Loucy (cell line): Measurements from ENCODE around the gene TAAR6.

ENCODE experiments used
- EZH2phosphoT487 ChIP-seq: fragments of 200-600 bp; IDR thresholded peaks from 2 replicates; pipeline ENCODE4 v1.6.1; 2018; ENCODE audit warnings: antibody characterized with exemption, mild to moderate bottlenecking, moderate library complexity, borderline replicate concordance
- TF ChIP-seq, protein P1 (sequence below): fragments of 200-600 bp; sonication (generic); conservative IDR thresholded peaks from 2 replicates; pipeline ENCODE4 v1.5.1; 2014; ENCODE audit warnings: mild to moderate bottlenecking, antibody characterized with exemption, low read length

DNA sequence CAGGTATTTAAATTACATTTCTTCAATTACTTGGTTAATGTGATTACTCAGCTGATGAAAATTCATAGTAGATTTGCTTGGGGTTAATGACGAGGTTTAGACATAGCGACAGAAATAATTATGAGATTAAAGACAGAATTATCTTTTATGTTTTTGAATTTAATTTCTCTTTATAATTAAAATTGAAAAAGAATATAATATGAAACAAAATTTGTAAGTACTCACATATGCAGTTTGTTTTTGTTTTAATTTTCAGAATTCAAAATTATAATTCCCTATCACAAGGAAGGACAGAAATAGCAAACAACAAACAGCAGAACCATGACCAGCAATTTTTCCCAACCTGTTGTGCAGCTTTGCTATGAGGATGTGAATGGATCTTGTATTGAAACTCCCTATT, 17.8 kb upstream of the TAAR6 start, which contains the start of gene TAAR8:
- no peak for TF ChIP-seq EZH2phosphoT487
- TF ChIP-seq, protein P1, sequence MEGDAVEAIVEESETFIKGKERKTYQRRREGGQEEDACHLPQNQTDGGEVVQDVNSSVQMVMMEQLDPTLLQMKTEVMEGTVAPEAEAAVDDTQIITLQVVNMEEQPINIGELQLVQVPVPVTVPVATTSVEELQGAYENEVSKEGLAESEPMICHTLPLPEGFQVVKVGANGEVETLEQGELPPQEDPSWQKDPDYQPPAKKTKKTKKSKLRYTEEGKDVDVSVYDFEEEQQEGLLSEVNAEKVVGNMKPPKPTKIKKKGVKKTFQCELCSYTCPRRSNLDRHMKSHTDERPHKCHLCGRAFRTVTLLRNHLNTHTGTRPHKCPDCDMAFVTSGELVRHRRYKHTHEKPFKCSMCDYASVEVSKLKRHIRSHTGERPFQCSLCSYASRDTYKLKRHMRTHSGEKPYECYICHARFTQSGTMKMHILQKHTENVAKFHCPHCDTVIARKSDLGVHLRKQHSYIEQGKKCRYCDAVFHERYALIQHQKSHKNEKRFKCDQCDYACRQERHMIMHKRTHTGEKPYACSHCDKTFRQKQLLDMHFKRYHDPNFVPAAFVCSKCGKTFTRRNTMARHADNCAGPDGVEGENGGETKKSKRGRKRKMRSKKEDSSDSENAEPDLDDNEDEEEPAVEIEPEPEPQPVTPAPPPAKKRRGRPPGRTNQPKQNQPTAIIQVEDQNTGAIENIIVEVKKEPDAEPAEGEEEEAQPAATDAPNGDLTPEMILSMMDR = no peak
